Measurements from ENCODE around the gene LPAR6.

Gene LPAR6

GRCh38 chr13:48380581-48380980 is 32.3 kb downstream of the LPAR6 start:
- Histone ChIP-seq H2AFZ (ENCODE audit: low read length) (no peak overlapping the region), H3K9ac (ENCODE audit: low read depth, low read length, poor library complexity, severe bottlenecking) (no peak overlapping the region), H3F3A (ENCODE audit: low read depth) (no peaks in the 10 kb centered on the region), H3K4me2 (ENCODE audit: low read depth, low read length, poor library complexity, severe bottlenecking) (no peak overlapping the region), H3K4me1 (ENCODE audit: insufficient read depth, low read length, poor library complexity, severe bottlenecking) (no peaks in the 10 kb centered on the region), H3K4me3 (ENCODE audit: low read length, poor library complexity, severe bottlenecking) (no peak overlapping the region), H3K79me2 (ENCODE audit: insufficient read depth, low read length) (no peaks in the 10 kb centered on the region), H3K9me2 (replicated peaks; ENCODE audit: low read depth, low read length) (no peaks in the 10 kb centered on the region), H4K20me1 (ENCODE audit: insufficient read depth, low read length, poor library complexity, severe bottlenecking) (no peaks in the 10 kb centered on the region), H3K27me3 (ENCODE audit: insufficient read depth, low read length, poor library complexity, severe bottlenecking) (no peaks in the 10 kb centered on the region), H3K36me3 (ENCODE audit: insufficient read depth, low read length) (peaks cover 57% of the 10 kb centered on the region), H3K9me3 (ENCODE audit: insufficient read depth, low read depth, low read length) (no peaks in the 10 kb centered on the region)
- TF ChIP-seq, protein P1, sequence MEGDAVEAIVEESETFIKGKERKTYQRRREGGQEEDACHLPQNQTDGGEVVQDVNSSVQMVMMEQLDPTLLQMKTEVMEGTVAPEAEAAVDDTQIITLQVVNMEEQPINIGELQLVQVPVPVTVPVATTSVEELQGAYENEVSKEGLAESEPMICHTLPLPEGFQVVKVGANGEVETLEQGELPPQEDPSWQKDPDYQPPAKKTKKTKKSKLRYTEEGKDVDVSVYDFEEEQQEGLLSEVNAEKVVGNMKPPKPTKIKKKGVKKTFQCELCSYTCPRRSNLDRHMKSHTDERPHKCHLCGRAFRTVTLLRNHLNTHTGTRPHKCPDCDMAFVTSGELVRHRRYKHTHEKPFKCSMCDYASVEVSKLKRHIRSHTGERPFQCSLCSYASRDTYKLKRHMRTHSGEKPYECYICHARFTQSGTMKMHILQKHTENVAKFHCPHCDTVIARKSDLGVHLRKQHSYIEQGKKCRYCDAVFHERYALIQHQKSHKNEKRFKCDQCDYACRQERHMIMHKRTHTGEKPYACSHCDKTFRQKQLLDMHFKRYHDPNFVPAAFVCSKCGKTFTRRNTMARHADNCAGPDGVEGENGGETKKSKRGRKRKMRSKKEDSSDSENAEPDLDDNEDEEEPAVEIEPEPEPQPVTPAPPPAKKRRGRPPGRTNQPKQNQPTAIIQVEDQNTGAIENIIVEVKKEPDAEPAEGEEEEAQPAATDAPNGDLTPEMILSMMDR (conservative IDR thresholded peaks at IDR 0.05; ENCODE audit: low read length), result no peak
- no peak for TF ChIP-seq EZH2phosphoT487 (IDR thresholded peaks at IDR 0.05; ENCODE audit: borderline replicate concordance)

GRCh38 chr13:48377857-48378256 is 35.1 kb downstream of the LPAR6 start:
- H2AFZ ChIP-seq (ENCODE audit: low read length), result no peak overlapping the region
- no peaks in the 10 kb centered on the region for H3K79me2 ChIP-seq (ENCODE audit: insufficient read depth, low read length)
- H3K9ac ChIP-seq (ENCODE audit: low read depth, low read length, poor library complexity, severe bottlenecking), result no peak overlapping the region
- H3K36me3 ChIP-seq (ENCODE audit: insufficient read depth, low read length), result peaks cover 66% of the 10 kb centered on the region
- H3K4me3 ChIP-seq (ENCODE audit: low read length, poor library complexity, severe bottlenecking), result no peak overlapping the region
- no peaks in the 10 kb centered on the region for H3K4me1 ChIP-seq (ENCODE audit: insufficient read depth, low read length, poor library complexity, severe bottlenecking)
- H3K27me3 ChIP-seq (ENCODE audit: insufficient read depth, low read length, poor library complexity, severe bottlenecking), result no peaks in the 10 kb centered on the region
- H3K4me2 ChIP-seq (ENCODE audit: low read depth, low read length, poor library complexity, severe bottlenecking), result no peak overlapping the region
- no peak for TF ChIP-seq EZH2phosphoT487 (IDR thresholded peaks at IDR 0.05; ENCODE audit: borderline replicate concordance)
- TF ChIP-seq, protein P1 (conservative IDR thresholded peaks at IDR 0.05; ENCODE audit: low read length), result no peak
- no peaks in the 10 kb centered on the region for H4K20me1 ChIP-seq (ENCODE audit: insufficient read depth, low read length, poor library complexity, severe bottlenecking)
- peaks cover 4% of the 10 kb centered on the region; the same call in 1 of the 2 replicates for H3K9me3 ChIP-seq (ENCODE audit: insufficient read depth, low read depth, low read length)
- H3F3A ChIP-seq (ENCODE audit: low read depth), result no peaks in the 10 kb centered on the region
- no peaks in the 10 kb centered on the region for H3K9me2 ChIP-seq (replicated peaks; ENCODE audit: low read depth, low read length)

GRCh38 chr13:48370815-48371214 is 42.1 kb downstream of the LPAR6 start:
- Histone ChIP-seq H3K27me3 (ENCODE audit: insufficient read depth, low read length, poor library complexity, severe bottlenecking) (no peaks in the 10 kb centered on the region), H3K9me3 (ENCODE audit: insufficient read depth, low read depth, low read length) (peaks cover 4% of the 10 kb centered on the region; the same call in 1 of the 2 replicates), H3K36me3 (ENCODE audit: insufficient read depth, low read length) (peaks cover 46% of the 10 kb centered on the region), H3K9me2 (replicated peaks; ENCODE audit: low read depth, low read length) (no peaks in the 10 kb centered on the region), H2AFZ (ENCODE audit: low read length) (no peak overlapping the region), H3F3A (ENCODE audit: low read depth) (no peaks in the 10 kb centered on the region), H4K20me1 (ENCODE audit: insufficient read depth, low read length, poor library complexity, severe bottlenecking) (no peaks in the 10 kb centered on the region), H3K9ac (ENCODE audit: low read depth, low read length, poor library complexity, severe bottlenecking) (no peak overlapping the region), H3K4me3 (ENCODE audit: low read length, poor library complexity, severe bottlenecking) (no peak overlapping the region), H3K4me2 (ENCODE audit: low read depth, low read length, poor library complexity, severe bottlenecking) (no peak overlapping the region), H3K4me1 (ENCODE audit: insufficient read depth, low read length, poor library complexity, severe bottlenecking) (no peaks in the 10 kb centered on the region), H3K79me2 (ENCODE audit: insufficient read depth, low read length) (no peaks in the 10 kb centered on the region)
- TF ChIP-seq, protein P1 (conservative IDR thresholded peaks at IDR 0.05; ENCODE audit: low read length), result no peak
- TF ChIP-seq EZH2phosphoT487 (IDR thresholded peaks at IDR 0.05; ENCODE audit: borderline replicate concordance), result no peak
